ENCODE data around the gene SMG6. TPM values are rescaled to one million over a fixed set of nuclear protein-coding genes. Genes with fewer than 3 reads are reported as not detected.
A peak's percentile ranks its signal among the peaks of the same experiment; 100 is the strongest.

The SMG6 gene
- total RNA-seq, 1 experiment from 2014 or later, result 28.6 TPM

DNA sequence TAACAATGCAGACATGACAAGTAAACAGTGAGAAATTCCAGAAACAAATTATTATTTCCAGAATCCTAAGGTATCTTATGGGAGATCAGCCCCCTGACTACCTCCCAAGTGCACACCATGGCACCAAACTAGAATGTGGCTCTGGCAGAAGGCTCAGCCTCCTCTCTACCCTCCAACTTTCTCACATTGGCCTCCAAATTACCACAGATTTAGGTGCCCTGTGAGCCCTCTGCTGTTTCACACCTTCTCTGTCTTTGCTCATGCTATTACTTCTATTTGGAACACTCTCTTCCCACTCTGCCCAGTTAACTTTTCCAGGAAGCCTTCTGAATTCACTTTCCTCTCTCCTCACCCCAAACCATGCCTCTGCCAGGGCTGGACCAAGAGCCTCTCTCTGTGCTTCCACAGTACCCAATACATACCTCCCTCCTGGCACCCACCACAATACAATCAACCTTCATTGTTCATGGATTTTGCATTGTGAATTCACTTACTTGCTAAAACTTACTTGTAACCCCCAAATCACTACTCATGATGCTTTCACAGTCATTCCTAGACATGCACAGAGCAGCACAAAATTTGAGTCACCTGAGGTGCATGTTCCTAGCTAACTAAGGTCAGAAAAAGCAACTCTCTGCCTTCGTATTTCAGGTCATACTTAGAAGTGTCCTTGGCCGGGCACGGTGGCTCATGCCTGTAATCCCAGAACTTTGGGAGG, 31.4 kb downstream of the SMG6 start:
- Histone ChIP-seq H4K8ac (replicated peaks; ENCODE audit: insufficient read length, low read depth, low read length) (no peak overlapping the region), H3K56ac (ENCODE audit: insufficient read length, low read depth, low read length) (no peak overlapping the region), H3K9ac (ENCODE audit: extremely low read depth, insufficient read length, low read length) (no peak overlapping the region), H3K18ac (ENCODE audit: insufficient read length, low read depth, low read length) (no peak overlapping the region), H3K4ac (ENCODE audit: low read depth, low read length) (no peak overlapping the region), H2AFZ (ENCODE audit: low read length) (no peak overlapping the region), H3K23ac (ENCODE audit: insufficient read length, low read depth, low read length) (no peak overlapping the region), H3K79me2 (ENCODE audit: insufficient read depth, low read length) (no peaks in the 10 kb centered on the region), H2AK5ac (ENCODE audit: insufficient read length, low read length) (no peak overlapping the region), H4K5ac (ENCODE audit: insufficient read length, low read depth, low read length) (no peak overlapping the region), H3K4me2 (ENCODE audit: insufficient read depth, insufficient read length, low read length) (no peak overlapping the region), H3K9me3 (ENCODE audit: control insufficient read depth, low read depth, low read length) (no peaks in the 10 kb centered on the region), H3K27ac (ENCODE audit: insufficient read length, low read depth, low read length) (no peak overlapping the region), H2BK120ac (ENCODE audit: low read depth, low read length, poor library complexity, severe bottlenecking) (no peak overlapping the region), H3K27me3 (ENCODE audit: insufficient read depth, low read length) (no peaks in the 10 kb centered on the region), H4K91ac (ENCODE audit: insufficient read length, low read depth, low read length) (no peak overlapping the region), H2BK20ac (ENCODE audit: low read depth, low read length, poor library complexity, severe bottlenecking) (no peak overlapping the region), H2BK15ac (ENCODE audit: low read depth, low read length) (no peak overlapping the region), H2BK5ac (ENCODE audit: insufficient read length, low read length) (no peak overlapping the region), H3K14ac (ENCODE audit: insufficient read depth, low read length) (no peak overlapping the region), H3T11ph (ENCODE audit: low read length) (no peak overlapping the region), H3K4me1 (ENCODE audit: insufficient read depth, low read length) (no peaks in the 10 kb centered on the region), H3K23me2 (ENCODE audit: insufficient read length, low read depth, low read length, poor library complexity, severe bottlenecking) (no peaks in the 10 kb centered on the region), H3K79me1 (ENCODE audit: insufficient read depth, low read depth, low read length, poor library complexity, severe bottlenecking) (no peaks in the 10 kb centered on the region), H4K20me1 (ENCODE audit: control insufficient read depth, insufficient read depth, insufficient read length) (no peaks in the 10 kb centered on the region), H2BK12ac (ENCODE audit: insufficient read length, low read depth, low read length) (no peak overlapping the region)
- H3K9me3 Mint-ChIP-seq, result no peaks in the 10 kb centered on the region
- no peak for DNase-seq
- H3K27me3 Mint-ChIP-seq (ENCODE audit: low read depth), result no peaks in the 10 kb centered on the region; the same call in 1 of the 2 replicates
- WGBS (ENCODE audit: extremely low coverage, insufficient read length, low lambda C conversion rate), result no CpG with 5 or more reads among the region's 3 CpGs
- peaks cover 2 to 37% (median 4%) of the 10 kb centered on the region in 3 experiments; a peak in 5 of 7 replicates for H3K36me3 Mint-ChIP-seq (ENCODE audit: insufficient read depth in 1 of 3, low read depth in 3 of 3)
- H3K4me3 Mint-ChIP-seq, result no peak overlapping the region
- H3K27ac Mint-ChIP-seq, result peak overlapping the region in 2 of 3 experiments; percentile 7 to 66; a peak in 2 of 7 replicates
- H3K4me1 Mint-ChIP-seq, result no peaks in the 10 kb centered on the region
- TF ChIP-seq, protein P1, sequence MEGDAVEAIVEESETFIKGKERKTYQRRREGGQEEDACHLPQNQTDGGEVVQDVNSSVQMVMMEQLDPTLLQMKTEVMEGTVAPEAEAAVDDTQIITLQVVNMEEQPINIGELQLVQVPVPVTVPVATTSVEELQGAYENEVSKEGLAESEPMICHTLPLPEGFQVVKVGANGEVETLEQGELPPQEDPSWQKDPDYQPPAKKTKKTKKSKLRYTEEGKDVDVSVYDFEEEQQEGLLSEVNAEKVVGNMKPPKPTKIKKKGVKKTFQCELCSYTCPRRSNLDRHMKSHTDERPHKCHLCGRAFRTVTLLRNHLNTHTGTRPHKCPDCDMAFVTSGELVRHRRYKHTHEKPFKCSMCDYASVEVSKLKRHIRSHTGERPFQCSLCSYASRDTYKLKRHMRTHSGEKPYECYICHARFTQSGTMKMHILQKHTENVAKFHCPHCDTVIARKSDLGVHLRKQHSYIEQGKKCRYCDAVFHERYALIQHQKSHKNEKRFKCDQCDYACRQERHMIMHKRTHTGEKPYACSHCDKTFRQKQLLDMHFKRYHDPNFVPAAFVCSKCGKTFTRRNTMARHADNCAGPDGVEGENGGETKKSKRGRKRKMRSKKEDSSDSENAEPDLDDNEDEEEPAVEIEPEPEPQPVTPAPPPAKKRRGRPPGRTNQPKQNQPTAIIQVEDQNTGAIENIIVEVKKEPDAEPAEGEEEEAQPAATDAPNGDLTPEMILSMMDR (conservative IDR thresholded peaks at IDR 0.05), result no peak
